GM23338 (cell line): ENCODE data around the gene CCDC183. TPM values are rescaled to one million over a fixed set of nuclear protein-coding genes. Genes with fewer than 3 reads are reported as not detected.

Source experiments
- ATAC-seq: fragments of 200-7000 bp; cut with Tn5 transposase; 3 replicates; pipeline ENCODE4 v1.9.1; 2020
- DNase-seq: peaks from one replicate; pipeline ENCODE4 v3.0.0-alpha.2; 2015; ENCODE audit warnings: low spot score
- H2AFZ ChIP-seq: fragments of 200-600 bp; sonication (generic); 2 replicates; pipeline ENCODE4 v1.8.0; 2016; ENCODE audit warnings: antibody characterized with exemption, mild to moderate bottlenecking, moderate library complexity
- H3F3A ChIP-seq: fragments of 200-600 bp; sonication (generic); replicated peaks from 2 replicates; pipeline ENCODE4 v1.8.0; 2017; ENCODE audit warnings: antibody characterized with exemption, mixed run types, low read depth
- H3K27ac ChIP-seq: fragments of 200-600 bp; sonication (generic); 2 replicates; pipeline ENCODE4 v1.6.1; 2016; ENCODE audit warnings: low read depth
- H3K27me3 ChIP-seq: fragments of 200-600 bp; sonication (generic); 2 replicates; pipeline ENCODE4 v1.8.0; 2016; ENCODE audit warnings: mild to moderate bottlenecking, mixed run types, moderate library complexity; ENCODE audit not compliant: insufficient read depth
- H3K36me3 ChIP-seq: fragments of 200-600 bp; sonication (generic); 2 replicates; pipeline ENCODE4 v1.8.0; 2016; ENCODE audit warnings: mild to moderate bottlenecking; ENCODE audit not compliant: insufficient read depth
- H3K4me1 ChIP-seq: fragments of 200-600 bp; sonication (generic); 2 replicates; pipeline ENCODE4 v1.8.0; 2016; ENCODE audit warnings: mild to moderate bottlenecking, moderate library complexity; ENCODE audit not compliant: insufficient read depth
- H3K4me2 ChIP-seq: fragments of 200-600 bp; sonication (generic); 2 replicates; pipeline ENCODE4 v1.7.1; 2017; ENCODE audit warnings: mixed run types
- H3K4me3 ChIP-seq: fragments of 200-600 bp; sonication (generic); 2 replicates; pipeline ENCODE4 v1.6.1; 2016; ENCODE audit warnings: mixed run types
- H3K79me2 ChIP-seq: fragments of 200-600 bp; sonication (generic); replicated peaks from 2 replicates; pipeline ENCODE4 v1.8.0; 2017; ENCODE audit warnings: mild to moderate bottlenecking; ENCODE audit not compliant: insufficient read depth
- H3K9me2 ChIP-seq: fragments of 200-600 bp; sonication (generic); 2 replicates; pipeline ENCODE4 v1.8.0; 2017; ENCODE audit not compliant: insufficient read depth
- H4K20me1 ChIP-seq: fragments of 200-600 bp; sonication (generic); replicated peaks from 2 replicates; pipeline ENCODE4 v1.8.0; 2017; ENCODE audit warnings: mild to moderate bottlenecking; ENCODE audit not compliant: insufficient read depth
- H3K27ac Mint-ChIP-seq: 2 replicates; pipeline ENCODE4 v1.8.0; 2020; ENCODE audit warnings: inconsistent platforms, mild to moderate bottlenecking, moderate library complexity, mixed read lengths
- H3K27me3 Mint-ChIP-seq: 3 replicates; pipeline ENCODE4 v1.8.0; 2022; ENCODE audit warnings: low read depth, mild to moderate bottlenecking, moderate library complexity, mixed read lengths, inconsistent platforms; ENCODE audit not compliant: insufficient read depth, poor library complexity
- H3K36me3 Mint-ChIP-seq: 3 replicates; pipeline ENCODE4 v1.8.0; 2021; ENCODE audit warnings: low read depth, mild to moderate bottlenecking, inconsistent platforms, moderate library complexity, mixed read lengths
- H3K4me1 Mint-ChIP-seq: 3 replicates; pipeline ENCODE4 v1.8.0; 2020; ENCODE audit warnings: mild to moderate bottlenecking, inconsistent platforms, mixed read lengths
- H3K4me3 Mint-ChIP-seq: 3 replicates; pipeline ENCODE4 v1.8.0; 2021; ENCODE audit warnings: moderate library complexity, mild to moderate bottlenecking, inconsistent platforms, mixed read lengths
- H3K9me3 Mint-ChIP-seq: 3 replicates; pipeline ENCODE4 v1.8.0; 2020; ENCODE audit warnings: moderate library complexity, mild to moderate bottlenecking, inconsistent platforms, mixed read lengths
- CREB1 ChIP-seq: fragments of 250-450 bp; sonication (Bioruptor Pico); IDR thresholded peaks from 2 replicates; pipeline ENCODE4 v1.5.0; 2020; ENCODE audit warnings: low read depth, mild to moderate bottlenecking, moderate library complexity
- ETS1 ChIP-seq: IDR thresholded peaks from 2 replicates; pipeline ENCODE4 v1.6.1; 2016; ENCODE audit warnings: antibody characterized with exemption
- POLR2AphosphoS5 ChIP-seq: IDR thresholded peaks from 2 replicates; pipeline ENCODE4 v1.6.1; 2016; ENCODE audit warnings: antibody characterized with exemption, low read depth
- STAT1 ChIP-seq: IDR thresholded peaks from one replicate; pipeline ENCODE4 v1.6.1; 2016; ENCODE audit warnings: antibody characterized with exemption; ENCODE audit not compliant: unreplicated experiment
- ZNF331 ChIP-seq: fragments of 250-450 bp; sonication (Bioruptor Pico); IDR thresholded peaks from 2 replicates; pipeline ENCODE4 v1.5.0; 2020; ENCODE audit warnings: low read depth, mild to moderate bottlenecking, moderate library complexity
- polyA plus RNA-seq: library from polyadenylated mRNA; unstranded; fragments of >200 nt; fragmentation: Nextera tagmentation; extraction: Ambion mirVana; gene quantifications from 2 replicates; pipeline ENCODE4 v1.2.1, GENCODE V29; 2016
- total RNA-seq: library from RNA; depleted of rRNA; stranded (reverse); fragments of >200 nt; shearing (Covaris generic); gene quantifications from 2 replicates; pipeline ENCODE4 v1.2.3, GENCODE V29; 2014
- TF ChIP-seq, protein P1 (sequence below): IDR thresholded peaks from one replicate; pipeline ENCODE4 v1.6.1; 2018; ENCODE audit warnings: antibody characterized with exemption; ENCODE audit not compliant: unreplicated experiment

CCDC183 gene
- total and polyA plus RNA-seq, 2 experiments from 2014 or later, result 1.1 to 1.2 TPM

GRCh38 chr9:136849038-136849959 lies 53.2 kb downstream of the CCDC183 start, which contains the start of gene PHPT1:
TSS of gene PHPT1 (plus strand) at chr9:136849409. CDS start at chr9:136849431, 22 bp downstream.
- no peaks in the 10 kb centered on the region; the same call in 1 of the 2 replicates for H3K36me3 ChIP-seq
- H3K27ac ChIP-seq, result peak within 1 kb of the TSS; percentile 95
- no peak within 1 kb of the TSS for H2AFZ ChIP-seq
- no peaks in the 10 kb centered on the region for H3K9me2 ChIP-seq
- Mint-ChIP-seq H3K4me1 (no peaks in the 10 kb centered on the region; the same call in 2 of the 3 replicates), H3K27me3 (peaks cover 29% of the 10 kb centered on the region), H3K36me3 (peaks cover 2% of the 10 kb centered on the region; the same call in 2 of the 3 replicates), H3K27ac (peak within 1 kb of the TSS; percentile 96), H3K9me3 (no peaks in the 10 kb centered on the region), H3K4me3 (peak within 1 kb of the TSS; percentile 93)
- H3K79me2 ChIP-seq, result no peaks in the 10 kb centered on the region
- H3K4me2 ChIP-seq, result peak within 1 kb of the TSS; percentile 89
- ATAC-seq (peak; percentile 53), DNase-seq (peak; percentile 100)
- H4K20me1 ChIP-seq, result 0 out of 2 replicates have a peak, but pooled peaks cover 3% of the 10 kb centered on the region
- H3F3A ChIP-seq, result 0 out of 2 replicates have a peak, but pooled peaks cover 5% of the 10 kb centered on the region
- TF ChIP-seq, protein P1, sequence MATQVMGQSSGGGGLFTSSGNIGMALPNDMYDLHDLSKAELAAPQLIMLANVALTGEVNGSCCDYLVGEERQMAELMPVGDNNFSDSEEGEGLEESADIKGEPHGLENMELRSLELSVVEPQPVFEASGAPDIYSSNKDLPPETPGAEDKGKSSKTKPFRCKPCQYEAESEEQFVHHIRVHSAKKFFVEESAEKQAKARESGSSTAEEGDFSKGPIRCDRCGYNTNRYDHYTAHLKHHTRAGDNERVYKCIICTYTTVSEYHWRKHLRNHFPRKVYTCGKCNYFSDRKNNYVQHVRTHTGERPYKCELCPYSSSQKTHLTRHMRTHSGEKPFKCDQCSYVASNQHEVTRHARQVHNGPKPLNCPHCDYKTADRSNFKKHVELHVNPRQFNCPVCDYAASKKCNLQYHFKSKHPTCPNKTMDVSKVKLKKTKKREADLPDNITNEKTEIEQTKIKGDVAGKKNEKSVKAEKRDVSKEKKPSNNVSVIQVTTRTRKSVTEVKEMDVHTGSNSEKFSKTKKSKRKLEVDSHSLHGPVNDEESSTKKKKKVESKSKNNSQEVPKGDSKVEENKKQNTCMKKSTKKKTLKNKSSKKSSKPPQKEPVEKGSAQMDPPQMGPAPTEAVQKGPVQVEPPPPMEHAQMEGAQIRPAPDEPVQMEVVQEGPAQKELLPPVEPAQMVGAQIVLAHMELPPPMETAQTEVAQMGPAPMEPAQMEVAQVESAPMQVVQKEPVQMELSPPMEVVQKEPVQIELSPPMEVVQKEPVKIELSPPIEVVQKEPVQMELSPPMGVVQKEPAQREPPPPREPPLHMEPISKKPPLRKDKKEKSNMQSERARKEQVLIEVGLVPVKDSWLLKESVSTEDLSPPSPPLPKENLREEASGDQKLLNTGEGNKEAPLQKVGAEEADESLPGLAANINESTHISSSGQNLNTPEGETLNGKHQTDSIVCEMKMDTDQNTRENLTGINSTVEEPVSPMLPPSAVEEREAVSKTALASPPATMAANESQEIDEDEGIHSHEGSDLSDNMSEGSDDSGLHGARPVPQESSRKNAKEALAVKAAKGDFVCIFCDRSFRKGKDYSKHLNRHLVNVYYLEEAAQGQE, result no peak
- TF ChIP-seq ETS1, result peak; percentile 49; the same call in 1 of the 2 replicates
- no peak for TF ChIP-seq ZNF331 (CRISPR knock-in tag)
- peak; percentile 62 for TF ChIP-seq CREB1 (CRISPR knock-in tag)
- no peak for TF ChIP-seq STAT1
- peak; percentile 97 for TF ChIP-seq POLR2AphosphoS5
- no peaks in the 10 kb centered on the region; the same call in 1 of the 2 replicates for H3K4me1 ChIP-seq
- H3K27me3 ChIP-seq, result peaks cover 13% of the 10 kb centered on the region
- peak within 1 kb of the TSS; percentile 88 for H3K4me3 ChIP-seq
